ENCODE results near the gene CBFB. TPM values are rescaled to one million over a fixed set of nuclear protein-coding genes. Genes with fewer than 3 reads are reported as not detected.

CBFB gene
- total and polyA plus RNA-seq, 2 of the 13 experiments (the other 11 are each of a cell fraction or from before 2014, with no cell fraction given) = 22.1 to 70.8 TPM

GRCh38 chr16:67040166-67040565 lies 11.2 kb downstream of the CBFB start:
- BruUV-seq (replicated peaks) = no TSS peak
- Histone ChIP-seq H3K4me2 (ENCODE audit: low read depth, low read length) (no peak overlapping the region), H3K4me3 (replicated peaks in 1 of 3; ENCODE audit: insufficient read depth in 1 of 3, low read depth in 2 of 3, low read length in 3 of 3) (no peak overlapping the region), H3K4me1 (ENCODE audit: insufficient read depth, low read length) (peaks cover 4% of the 10 kb centered on the region), H3K9ac (ENCODE audit: insufficient read depth, low read depth, low read length) (no peak overlapping the region), H3K79me2 (ENCODE audit: insufficient read depth, low read length) (peaks cover 58% of the 10 kb centered on the region), H3K9me3 (ENCODE audit: low read length) (no peaks in the 10 kb centered on the region), H3K27me3 (ENCODE audit: control insufficient read depth in 1 of 2, insufficient read depth in 2 of 2, low read length in 2 of 2) (no peaks in the 10 kb centered on the region), H4K20me1 (ENCODE audit: insufficient read depth, low read length) (no peaks in the 10 kb centered on the region), H2AFZ (ENCODE audit: low read length) (no peak overlapping the region), H3K36me3 (replicated peaks in 1 of 2; ENCODE audit: control insufficient read depth in 1 of 2, insufficient read depth in 2 of 2, low read length in 2 of 2) (peaks cover 6 to 44% of the 10 kb centered on the region in 2 experiments; a peak in 4 of 5 replicates), H3K27ac (ENCODE audit: extremely low read length, insufficient read depth, low read length) (no peak overlapping the region)
- ATAC-seq (no peak), FAIRE-seq (no peak), DNase-seq (ENCODE audit: low spot score) (no peak)
- intact Hi-C loops (cut with micrococcal nuclease; ENCODE audit: unreplicated experiment) = no loop called here
- ChIA-PET CTCF (ENCODE audit: low intra/inter-chr PET ratio, low total read pairs) (no interaction called here), POLR2A (no interaction called here)
- in situ Hi-C loops (cut with HindIII; ENCODE audit: extremely low pct_ligation_motif_present, low pct_unique_long_range_greater_than_20kb) = no loop called here
- TF ChIP-seq UBTF (CRISPR knock-in tag; IDR thresholded peaks at IDR 0.05) = no peak
- TF ChIP-seq SYNCRIP (IDR thresholded peaks at IDR 0.05; ENCODE audit: insufficient read depth, low read depth, low read length) = no peak
- no peak for TF ChIP-seq NRL (CRISPR knock-in tag; IDR thresholded peaks at IDR 0.05; ENCODE audit: borderline replicate concordance)
- no peak for TF ChIP-seq ETV5 (CRISPR knock-in tag; IDR thresholded peaks at IDR 0.05; ENCODE audit: borderline replicate concordance)
- no peak for TF ChIP-seq HINFP (CRISPR knock-in tag; IDR thresholded peaks at IDR 0.05; ENCODE audit: low read depth)
- WGBS (ENCODE audit: low lambda C conversion rate) = 95% methylated on average over 2 of the region's 2 CpGs
